GM19395 (cell line): ENCODE data around the gene IL20RA.
"Not testable (repeated sequence)": the region's sequence is repeated elsewhere in the genome, so short reads cannot be mapped to it uniquely, and the experiment has no call there.

Experiments used
- ATAC-seq: cut with Tn5 transposase; IDR thresholded peaks from one replicate; pipeline ENCODE4 v1.9.1; 2021; ENCODE audit warnings: mild to moderate bottlenecking, moderate library complexity; ENCODE audit not compliant: unreplicated experiment

The IL20RA gene, protein sequence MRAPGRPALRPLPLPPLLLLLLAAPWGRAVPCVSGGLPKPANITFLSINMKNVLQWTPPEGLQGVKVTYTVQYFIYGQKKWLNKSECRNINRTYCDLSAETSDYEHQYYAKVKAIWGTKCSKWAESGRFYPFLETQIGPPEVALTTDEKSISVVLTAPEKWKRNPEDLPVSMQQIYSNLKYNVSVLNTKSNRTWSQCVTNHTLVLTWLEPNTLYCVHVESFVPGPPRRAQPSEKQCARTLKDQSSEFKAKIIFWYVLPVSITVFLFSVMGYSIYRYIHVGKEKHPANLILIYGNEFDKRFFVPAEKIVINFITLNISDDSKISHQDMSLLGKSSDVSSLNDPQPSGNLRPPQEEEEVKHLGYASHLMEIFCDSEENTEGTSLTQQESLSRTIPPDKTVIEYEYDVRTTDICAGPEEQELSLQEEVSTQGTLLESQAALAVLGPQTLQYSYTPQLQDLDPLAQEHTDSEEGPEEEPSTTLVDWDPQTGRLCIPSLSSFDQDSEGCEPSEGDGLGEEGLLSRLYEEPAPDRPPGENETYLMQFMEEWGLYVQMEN

DNA sequence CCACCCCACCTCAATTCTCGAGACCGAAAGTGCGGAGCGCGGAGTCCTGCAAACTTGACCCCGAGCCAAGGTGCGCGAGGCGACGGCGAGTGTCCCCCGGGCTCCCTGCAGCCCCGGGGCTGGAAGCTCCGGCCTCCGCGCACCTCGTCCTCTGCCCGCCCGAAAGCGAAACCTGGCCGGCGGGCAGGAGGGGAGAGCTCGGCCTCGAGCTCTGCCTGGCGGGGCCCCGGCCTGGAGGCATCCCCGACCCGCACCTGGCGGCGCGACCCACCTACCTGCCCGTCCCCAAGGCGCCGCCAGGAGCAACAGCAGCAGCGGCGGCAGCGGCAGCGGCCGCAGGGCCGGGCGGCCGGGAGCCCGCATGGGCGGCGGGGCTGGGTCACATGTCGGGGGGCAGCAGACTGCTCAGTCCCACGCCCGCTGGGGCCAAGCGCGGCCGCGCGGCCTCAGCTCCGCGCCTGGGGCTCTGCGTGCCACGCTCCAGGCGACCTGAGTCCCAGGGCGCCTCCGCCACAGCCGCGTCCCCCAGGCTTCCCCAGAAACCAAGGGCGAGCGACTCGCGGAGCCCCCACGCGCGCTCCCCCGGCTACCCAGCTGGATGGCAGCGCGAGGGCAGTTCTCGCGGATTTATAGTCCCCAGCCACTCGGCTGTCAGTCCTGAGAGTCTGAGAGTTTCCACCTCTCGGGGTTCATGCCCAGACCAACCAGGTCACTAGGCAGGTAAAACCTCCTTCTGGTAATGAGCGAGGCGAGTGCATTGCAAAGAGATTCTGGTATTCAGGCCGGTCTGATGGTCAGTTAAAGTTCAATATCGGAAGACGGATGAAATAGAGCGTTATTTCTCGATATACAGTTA lies at the start of gene IL20RA:
TSS of gene IL20RA (minus strand) at position 600 of the 856 bp plus-strand sequence. CDS start at position 363, 237 bp downstream.
- no peak for ATAC-seq

DNA sequence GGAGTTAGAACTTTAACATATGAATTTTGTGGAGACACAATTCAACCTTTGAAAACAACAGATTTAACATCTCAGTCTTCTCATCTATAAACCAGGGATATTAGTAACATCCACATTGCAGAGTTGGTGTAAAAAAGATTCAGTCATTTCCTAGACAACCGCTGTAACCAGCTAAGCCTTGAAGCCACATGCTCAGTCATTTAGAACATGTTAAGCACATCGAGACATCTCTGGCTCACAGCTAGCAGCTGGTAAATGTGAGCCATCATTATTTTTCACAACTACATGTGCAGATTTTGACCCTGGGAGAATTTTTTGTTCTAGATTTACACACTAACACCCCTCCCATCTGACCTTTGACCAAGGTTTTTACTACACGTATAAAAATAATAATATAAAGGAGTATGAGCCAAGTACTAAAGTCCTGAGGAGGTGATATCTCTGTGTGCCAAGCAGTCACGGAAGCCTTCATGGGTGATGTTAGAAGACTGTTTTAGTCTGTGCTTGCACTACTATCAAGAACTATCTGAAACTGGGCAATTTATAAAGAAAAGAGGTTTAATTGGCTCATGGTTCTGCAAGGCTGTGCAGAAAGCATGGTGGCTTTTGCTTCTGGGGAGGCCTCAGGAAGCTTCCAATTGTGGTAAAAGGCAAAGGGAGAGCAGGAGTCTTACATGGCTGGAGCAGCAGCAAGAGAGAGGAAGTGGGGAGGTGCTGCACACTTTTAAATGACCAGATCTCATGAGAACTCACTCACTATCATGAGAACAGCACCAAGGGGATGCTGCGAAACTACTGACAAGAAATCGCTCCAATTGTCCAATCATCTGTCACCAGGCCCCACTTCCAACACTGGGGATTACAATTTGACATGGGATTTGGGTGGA lies 48.7 kb upstream of the IL20RA start:
- ATAC-seq: no peak

DNA sequence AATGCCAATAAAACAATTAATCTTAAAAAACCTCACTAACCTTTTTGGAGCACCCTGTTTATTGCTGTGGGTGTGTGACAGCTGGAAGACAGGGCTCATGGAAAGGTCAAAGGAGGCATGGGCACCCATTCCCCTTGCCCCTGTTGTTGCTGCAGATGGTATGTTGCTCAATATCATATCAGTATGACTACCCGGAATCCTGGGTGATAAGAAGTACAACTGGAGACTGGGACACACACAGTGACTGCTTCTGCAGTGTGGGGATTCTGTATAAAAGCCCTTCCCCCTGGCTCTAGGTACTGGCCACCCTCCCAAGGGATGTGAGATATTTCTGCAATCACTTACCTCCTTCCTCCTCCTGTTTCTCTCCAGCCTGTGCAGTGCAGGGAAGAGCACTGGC lies 47.3 kb upstream of the IL20RA start:
- no peak for ATAC-seq

DNA sequence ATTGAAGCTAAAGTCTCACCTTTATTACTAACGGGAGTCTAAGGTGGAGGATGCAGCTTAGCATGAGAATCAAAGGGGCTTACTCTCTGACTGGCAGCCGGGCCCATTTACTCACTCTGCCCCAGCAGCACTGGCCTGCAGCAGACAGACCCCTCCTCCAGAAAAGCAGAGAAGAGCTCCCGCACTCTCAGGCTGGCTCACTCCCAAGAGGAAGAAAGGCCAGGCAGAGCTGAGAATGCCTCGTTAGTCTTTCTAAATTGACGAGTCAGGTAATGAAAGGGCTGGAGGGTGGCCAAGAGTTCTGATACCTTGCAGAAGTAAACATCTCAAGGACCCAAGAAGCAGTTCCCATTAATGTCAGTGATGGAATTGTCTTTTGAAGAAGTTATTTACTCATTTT lies 44.5 kb upstream of the IL20RA start:
- no peak for ATAC-seq

DNA sequence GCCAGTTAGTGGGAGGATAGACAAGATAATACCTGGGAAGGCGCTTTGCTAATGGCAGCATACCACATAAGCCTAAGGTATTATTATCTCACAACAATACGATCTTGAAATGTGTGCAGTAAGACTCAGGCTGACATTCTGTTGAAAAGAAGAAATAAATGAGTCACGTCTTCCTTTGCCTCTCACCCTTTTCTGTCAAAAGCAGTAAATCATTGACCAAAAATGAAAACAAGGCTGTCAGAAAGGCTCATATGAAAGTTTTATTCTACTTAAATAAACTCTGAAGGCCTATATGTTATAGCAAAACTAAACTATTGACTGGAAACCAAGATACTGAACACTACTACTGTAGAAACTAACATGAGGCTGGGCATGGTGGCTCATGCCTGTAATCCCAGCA lies 43.1 kb upstream of the IL20RA start:
- peak; percentile 58 for ATAC-seq

DNA sequence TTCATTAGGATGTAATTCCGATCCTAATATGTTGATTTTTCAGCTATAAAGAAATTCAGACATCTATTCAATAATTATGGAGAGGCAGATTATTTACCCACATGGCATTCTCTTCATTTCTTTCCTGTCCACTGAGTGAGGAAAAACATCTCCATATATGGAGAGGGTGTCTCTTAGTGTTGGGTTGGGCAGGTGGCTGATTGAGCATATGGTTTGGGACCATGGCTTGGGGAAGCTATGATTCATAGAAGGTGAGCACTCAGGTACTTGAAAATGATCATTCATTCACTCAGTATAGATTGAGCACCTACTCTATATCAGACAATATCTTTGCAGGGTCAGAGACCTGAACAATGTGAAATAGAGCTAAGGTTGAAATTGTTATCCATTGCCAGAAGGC lies 41.3 kb upstream of the IL20RA start:
- ATAC-seq: no peak

DNA sequence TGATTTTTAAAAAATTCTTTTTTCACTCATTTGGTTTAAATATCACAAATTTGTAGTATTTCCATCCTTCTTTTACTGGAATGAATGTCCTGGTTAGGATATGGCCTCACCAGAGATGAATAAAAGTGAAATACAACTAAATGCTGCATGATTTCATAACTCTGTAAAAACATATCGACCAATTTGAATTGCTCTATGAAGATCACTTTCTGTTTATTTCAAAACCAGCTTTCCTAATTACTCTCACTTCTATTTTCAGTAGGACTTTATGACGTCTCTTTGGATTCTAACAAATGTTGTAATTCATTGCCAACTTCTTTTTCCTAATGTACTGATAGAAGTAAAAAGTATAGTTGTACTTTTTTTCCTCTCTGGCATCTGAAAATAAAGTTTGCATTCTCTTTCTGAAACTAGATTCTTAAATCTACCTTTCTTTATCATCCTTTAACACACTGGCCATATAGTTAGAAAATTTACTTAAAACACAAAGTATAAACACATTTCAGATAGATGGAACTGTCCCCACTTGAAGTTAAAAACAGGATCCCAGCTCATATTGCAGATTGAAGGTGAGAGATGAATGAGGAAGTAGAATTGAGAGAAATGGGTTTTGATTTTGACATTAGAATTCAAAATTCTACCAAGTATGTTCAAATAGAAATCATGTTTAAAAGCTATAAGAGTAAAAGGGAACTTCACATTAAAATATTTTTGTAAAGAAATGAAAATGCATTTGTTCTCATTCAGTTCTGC lies 40.3 kb upstream of the IL20RA start:
- ATAC-seq: no peak

DNA sequence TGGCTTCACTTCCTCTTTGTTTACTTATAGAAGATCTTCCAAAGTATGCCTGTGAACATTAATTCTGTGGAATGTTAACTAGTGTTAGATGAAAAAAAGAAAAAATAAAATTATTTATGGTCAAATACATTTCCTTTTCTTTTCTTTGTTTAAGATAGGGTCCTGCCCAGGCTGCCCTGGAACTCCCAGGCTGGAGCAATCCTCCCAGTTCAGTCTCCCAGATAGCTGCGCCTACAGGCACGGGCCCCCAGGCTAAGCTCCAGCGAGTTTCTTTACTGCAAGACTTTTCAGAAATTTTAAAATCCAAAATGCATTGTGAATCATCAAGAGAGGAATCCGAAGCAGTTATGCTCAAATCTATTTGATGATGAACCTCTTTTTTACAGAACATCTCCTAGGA lies 39.3 kb upstream of the IL20RA start:
- ATAC-seq: no peak

DNA sequence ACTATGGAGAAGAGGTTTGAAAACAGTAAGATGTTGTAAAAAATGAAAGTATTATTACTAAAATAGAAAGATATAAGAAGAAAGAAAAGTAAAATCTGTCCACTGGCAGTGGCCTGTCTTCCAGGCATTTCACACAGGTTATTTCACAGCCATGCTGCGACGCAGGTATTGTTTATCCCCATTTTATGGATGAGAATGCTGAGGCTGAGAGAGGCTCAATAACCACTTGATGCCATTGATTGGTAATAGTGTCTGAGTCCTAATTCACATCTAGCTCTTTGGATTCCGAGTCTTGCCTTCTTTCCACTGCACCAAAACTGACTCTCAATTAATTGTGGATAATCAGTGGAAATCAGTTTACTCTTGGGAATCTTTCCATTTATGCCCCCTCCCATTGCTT lies 37.2 kb upstream of the IL20RA start:
- ATAC-seq: no peak

DNA sequence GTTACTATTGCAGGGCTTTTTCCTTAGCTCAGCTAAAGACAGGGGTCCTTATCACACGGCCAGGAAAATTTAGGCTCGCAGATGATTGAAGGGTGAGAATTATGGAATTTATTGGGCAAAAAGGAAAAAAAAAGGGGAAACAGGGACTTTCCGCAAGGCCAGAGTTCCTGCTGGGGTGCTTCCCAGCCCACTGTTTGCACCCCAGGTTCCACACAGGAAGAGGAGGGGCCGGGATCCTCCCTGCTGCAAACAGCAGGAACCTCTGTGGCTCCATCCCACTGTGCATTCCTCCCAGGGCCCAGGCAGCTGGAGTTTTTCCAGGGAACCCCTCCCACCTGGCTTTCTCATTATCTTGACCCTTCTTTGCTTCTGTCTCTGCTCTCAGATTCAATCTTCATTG lies 35.9 kb upstream of the IL20RA start:
- no peak for ATAC-seq

DNA sequence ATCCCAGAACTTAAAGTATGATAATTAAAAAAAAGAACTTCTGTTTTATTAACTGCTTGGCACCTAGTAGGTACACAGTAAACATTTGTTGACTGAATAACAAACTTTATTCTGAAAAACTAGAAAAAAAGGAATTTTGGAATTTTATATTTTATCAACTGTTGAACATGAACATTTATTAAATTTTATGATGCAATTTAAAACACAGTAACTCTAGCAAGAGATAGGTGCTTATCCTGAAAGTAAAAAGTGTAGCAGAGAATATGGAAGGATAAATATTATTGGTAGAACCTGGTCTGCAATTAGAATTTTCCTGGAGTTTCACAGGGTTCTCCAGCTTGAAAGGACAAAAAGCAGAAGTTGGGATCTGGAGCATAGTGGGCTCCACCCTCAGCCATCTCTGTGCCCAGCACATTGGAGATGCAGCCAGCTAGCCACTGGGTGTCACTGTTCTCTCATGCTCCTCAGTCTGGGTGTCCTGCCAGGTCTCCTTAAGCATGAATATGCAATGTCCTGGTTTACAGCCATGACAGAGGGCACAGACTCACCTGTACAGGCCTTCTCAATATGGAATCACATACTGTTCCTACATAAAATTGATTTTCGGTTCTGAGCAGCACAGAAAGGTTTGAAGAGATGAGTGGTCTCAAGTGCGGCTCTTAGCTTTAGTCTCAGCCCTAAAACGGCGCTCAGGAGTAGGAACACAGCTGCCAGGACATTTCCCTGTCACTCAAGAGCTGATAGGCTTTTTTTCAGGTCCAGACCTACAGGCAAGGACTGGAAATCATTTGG lies 31.7 kb upstream of the IL20RA start:
- ATAC-seq: peak; percentile 100

DNA sequence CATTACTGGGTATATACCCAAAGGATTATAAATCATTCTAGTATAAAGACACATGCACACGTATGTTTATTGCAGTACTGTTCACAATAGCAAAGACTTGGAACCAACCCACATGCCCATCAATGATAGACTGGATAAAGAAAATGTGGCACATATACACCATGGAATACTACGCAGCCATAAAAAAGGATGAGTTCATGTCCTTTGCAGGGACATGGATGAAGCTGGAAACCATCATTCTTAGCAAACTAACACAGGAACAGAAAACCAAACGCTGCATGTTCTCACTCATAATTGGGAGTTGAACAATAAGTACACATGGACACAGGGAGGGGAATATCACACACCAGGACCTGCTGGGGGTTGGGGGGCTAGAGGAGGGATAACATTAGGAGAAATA lies 31.0 kb upstream of the IL20RA start:
- ATAC-seq: not testable (repeated sequence)

DNA sequence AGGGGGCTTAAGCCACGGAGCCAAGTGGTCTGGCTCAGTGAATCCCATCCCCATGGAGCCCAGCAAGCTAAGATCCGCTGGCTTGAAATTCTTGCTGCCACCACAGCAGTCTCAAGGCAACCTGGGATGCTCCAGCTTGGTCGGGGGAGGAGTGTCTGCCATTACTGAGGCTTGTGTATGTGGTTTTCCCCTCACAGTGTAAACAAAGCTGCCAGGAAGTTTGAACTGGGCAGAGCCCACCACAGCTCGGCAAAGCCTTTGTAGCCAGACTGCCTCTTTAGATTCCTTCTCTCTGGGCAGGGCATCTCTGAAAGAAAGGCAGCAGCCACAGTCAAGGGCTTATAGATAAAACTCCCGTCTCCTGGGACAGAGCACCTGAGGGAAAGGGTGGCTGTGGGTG lies 25.5 kb upstream of the IL20RA start:
- ATAC-seq: no peak

DNA sequence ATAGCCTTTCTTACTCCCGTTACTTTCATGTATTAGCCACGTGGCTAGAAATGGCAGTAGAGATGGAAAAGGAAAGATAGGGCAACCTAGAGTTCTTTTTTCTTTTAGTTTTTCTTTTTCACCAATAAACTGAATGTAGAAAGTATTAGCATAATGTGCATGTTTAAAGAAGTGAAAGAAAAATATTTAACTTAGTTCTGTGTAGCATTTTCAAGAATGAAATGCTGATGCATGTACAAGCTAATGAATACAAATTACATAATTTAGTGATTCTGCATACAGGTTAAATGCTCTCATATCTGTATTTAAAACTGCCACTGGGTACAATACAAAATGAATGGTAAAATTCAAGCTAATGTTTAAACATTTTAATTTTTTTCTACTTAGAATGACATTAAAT lies 22.6 kb upstream of the IL20RA start:
- no peak for ATAC-seq

DNA sequence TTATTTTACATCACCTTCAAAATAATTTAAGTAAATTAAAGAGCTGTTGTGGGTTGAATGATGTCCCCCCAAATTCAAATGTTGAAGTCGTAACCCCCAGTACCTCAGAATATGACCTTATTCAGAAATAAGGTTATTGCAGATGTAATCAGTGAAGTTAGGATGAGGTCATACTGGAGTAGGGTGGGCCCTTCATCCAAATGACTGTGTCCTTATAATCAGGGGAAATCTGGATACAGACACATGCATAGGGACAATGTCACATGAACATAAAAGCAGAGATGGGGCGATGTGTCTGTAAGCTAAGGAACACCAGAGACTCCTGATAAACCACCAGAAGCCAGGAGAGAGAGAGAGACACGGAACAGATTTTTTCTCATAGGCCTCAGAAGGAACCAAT lies 13.3 kb upstream of the IL20RA start:
- no peak for ATAC-seq

DNA sequence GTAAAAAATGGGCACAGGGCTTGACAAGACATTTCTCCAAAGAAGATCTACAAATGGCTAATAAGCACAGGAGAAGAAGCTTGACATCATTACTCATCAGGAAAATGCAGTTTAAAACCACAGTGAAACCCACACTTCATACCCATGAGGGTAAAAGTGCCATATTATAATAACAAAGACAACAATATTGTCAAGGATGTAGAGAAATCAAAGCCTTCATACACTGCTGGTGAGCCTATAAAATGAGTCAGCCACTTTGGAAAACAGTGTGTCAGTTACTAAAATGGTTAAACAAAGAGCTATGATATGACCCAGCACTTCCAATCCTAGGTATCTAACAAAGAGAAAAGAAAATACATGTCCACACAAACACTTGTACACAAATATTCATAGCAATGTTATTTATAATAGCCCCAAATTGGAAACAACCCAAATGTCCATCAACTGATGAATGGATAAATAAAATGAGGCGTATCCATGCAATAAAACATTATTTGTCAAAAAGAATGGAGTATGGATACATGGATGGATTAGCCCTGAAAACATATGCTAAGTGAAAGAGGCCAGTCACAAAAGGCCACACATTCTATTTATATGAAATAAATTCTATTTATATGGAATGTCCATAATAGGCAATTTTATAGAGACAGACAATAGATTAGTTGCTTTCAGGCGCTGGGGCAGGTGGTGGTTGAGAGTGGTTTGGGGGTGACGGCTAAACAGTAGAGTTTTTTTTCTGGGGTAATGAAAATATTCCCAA lies 11.5 kb upstream of the IL20RA start:
- ATAC-seq: no peak

DNA sequence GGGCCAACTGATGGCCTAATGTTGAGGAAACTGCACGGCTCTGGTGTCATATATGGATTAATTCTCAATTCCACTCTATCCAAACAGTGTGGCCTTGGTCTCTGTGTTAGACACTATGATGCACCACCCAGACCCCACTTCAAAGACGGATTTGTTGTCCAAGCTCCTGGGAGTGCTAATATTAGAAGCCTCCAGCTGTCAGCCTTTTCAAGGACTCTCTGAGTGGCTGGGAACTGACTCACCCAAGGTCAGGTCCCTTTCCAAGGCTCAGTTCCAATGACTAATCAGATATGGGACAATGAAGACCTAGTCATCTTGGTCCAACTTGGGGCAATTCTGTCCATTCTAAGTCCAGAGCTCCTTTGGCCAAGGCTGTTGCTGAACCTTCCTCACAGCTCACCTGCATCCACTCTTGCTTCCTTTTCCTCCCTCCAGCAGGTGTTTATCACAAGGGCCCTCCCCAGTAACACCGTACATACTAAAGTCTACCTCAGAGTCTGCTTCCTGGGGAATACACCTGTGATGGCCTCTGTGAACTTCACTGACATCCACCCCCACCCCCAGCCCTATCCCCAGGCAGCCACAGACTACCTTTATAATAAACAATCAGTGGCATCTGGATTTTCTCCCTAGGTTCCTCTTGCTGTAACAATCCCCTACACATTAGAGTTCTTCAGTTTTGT lies 7.2 kb upstream of the IL20RA start:
- ATAC-seq: no peak

DNA sequence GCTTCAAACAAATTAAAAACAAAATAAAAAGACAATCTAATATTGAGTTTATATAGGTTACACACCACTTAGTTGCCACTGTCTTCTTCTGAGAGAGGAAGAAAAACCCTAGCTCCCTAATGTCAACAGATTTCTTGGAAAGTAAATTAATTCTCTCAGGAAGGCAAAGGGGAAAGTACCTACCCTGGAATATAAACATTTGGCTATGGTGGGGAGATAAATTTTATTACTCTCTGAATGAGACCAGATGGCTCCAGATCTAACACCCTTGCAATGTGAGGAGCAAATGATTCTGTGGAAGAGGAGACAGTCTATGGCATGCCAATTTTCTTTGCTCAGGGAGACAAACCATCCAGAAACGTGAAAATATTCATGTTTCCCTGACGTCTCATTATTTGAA lies 4.3 kb upstream of the IL20RA start:
- ATAC-seq: no peak
